ENCODE results near the gene DYDC2.

DNA sequence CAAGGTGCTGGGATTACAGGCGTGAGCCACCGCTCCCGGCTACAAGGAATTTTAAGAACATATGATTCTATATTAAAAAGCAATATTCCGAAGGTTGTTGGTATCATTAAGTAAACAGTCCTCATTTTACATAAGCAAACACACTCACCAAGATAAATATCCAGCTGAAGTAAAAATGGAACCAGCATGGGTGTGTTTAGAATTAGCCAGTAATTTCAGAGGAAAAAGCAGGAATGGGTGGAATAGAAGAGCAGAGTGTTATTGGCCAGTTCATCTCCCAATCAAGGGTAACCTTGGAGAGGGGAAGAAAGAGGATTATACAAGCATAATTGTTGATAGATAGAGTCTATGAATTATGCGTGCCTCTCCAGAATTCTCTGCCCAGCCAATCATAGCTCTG, 35.4 kb upstream of the DYDC2 start:
- TF ChIP-seq POLR2A (IDR thresholded peaks at IDR 0.05): no peak
- TF ChIP-seq, protein P1, sequence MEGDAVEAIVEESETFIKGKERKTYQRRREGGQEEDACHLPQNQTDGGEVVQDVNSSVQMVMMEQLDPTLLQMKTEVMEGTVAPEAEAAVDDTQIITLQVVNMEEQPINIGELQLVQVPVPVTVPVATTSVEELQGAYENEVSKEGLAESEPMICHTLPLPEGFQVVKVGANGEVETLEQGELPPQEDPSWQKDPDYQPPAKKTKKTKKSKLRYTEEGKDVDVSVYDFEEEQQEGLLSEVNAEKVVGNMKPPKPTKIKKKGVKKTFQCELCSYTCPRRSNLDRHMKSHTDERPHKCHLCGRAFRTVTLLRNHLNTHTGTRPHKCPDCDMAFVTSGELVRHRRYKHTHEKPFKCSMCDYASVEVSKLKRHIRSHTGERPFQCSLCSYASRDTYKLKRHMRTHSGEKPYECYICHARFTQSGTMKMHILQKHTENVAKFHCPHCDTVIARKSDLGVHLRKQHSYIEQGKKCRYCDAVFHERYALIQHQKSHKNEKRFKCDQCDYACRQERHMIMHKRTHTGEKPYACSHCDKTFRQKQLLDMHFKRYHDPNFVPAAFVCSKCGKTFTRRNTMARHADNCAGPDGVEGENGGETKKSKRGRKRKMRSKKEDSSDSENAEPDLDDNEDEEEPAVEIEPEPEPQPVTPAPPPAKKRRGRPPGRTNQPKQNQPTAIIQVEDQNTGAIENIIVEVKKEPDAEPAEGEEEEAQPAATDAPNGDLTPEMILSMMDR (IDR thresholded peaks at IDR 0.05 in 4 of 5, conservative IDR thresholded peaks at IDR 0.05 in 1 of 5): no peak

Measured in gastrocnemius medialis (tissue), 4 donors.